Keratinocyte (primary cell): ENCODE data around the gene CBLB. TPM values are rescaled to one million over a fixed set of nuclear protein-coding genes. Genes with fewer than 3 reads are reported as not detected.

Source experiments
- DNase-seq: peaks from one replicate; pipeline ENCODE4 v3.0.0-alpha.2; 2011; ENCODE audit warnings: low read depth, missing footprints, low spot score
- FAIRE-seq: peaks from 2 replicates; lab custom pipeline; 2011; peaks lifted over from hg19 to GRCh38; lab: Jason Lieb, UNC
- H2AFZ ChIP-seq: 2 replicates; pipeline ENCODE4 v1.6.0; 2012; ENCODE audit warnings: low read length, control low read depth, inconsistent platforms; ENCODE audit not compliant: control insufficient read depth
- H3K27ac ChIP-seq: 2 replicates; pipeline ENCODE4 v1.5.1; 2011; ENCODE audit warnings: low read length; ENCODE audit not compliant: control insufficient read depth, insufficient read depth
- H3K27me3 ChIP-seq: 3 replicates; pipeline ENCODE4 v1.6.0; 2011; ENCODE audit warnings: low read length; ENCODE audit not compliant: control insufficient read depth, insufficient read depth; ENCODE audit errors: extremely low read depth
- H3K36me3 ChIP-seq, 2 experiments: 2 replicates in 1 of 2; 3 replicates in 1 of 2; pipeline ENCODE4 v1.5.1; 2011; ENCODE audit warnings: low read length in 2 of 2, mild to moderate bottlenecking in 1 of 2; ENCODE audit not compliant: control insufficient read depth in 2 of 2, insufficient read depth in 2 of 2; ENCODE audit errors: extremely low read depth in 1 of 2
- H3K4me1 ChIP-seq: 3 replicates; pipeline ENCODE4 v1.5.1; 2011; ENCODE audit warnings: low read length; ENCODE audit not compliant: control insufficient read depth, insufficient read depth; ENCODE audit errors: extremely low read depth
- H3K4me2 ChIP-seq: 3 replicates; pipeline ENCODE4 v1.6.0; 2011; ENCODE audit warnings: low read depth, low read length; ENCODE audit not compliant: control insufficient read depth, insufficient read depth; ENCODE audit errors: extremely low read depth
- H3K4me3 ChIP-seq, 3 experiments: fragments of 200-600 bp in 1 of 3; sonication (generic) in 1 of 3; 2 replicates in 2 of 3; 3 replicates in 1 of 3; pipeline ENCODE4 v1.5.1; 2011 to 2016; ENCODE audit warnings: low read length in 3 of 3, mild to moderate bottlenecking in 3 of 3, control low read depth in 2 of 3, inconsistent platforms in 1 of 3, low read depth in 1 of 3, mixed read lengths in 1 of 3, mixed run types in 1 of 3, moderate library complexity in 1 of 3; ENCODE audit not compliant: control insufficient read depth in 2 of 3, insufficient read depth in 2 of 3; ENCODE audit errors: extremely low read depth in 1 of 3
- H3K79me2 ChIP-seq: 2 replicates; pipeline ENCODE4 v1.6.0; 2012; ENCODE audit warnings: low read length; ENCODE audit not compliant: control insufficient read depth, insufficient read depth
- H3K9ac ChIP-seq: 3 replicates; pipeline ENCODE4 v1.6.0; 2011; ENCODE audit warnings: low read length; ENCODE audit not compliant: control insufficient read depth, insufficient read depth; ENCODE audit errors: extremely low read depth
- H3K9me1 ChIP-seq: 3 replicates; pipeline ENCODE4 v1.6.0; 2011; ENCODE audit warnings: low read length; ENCODE audit not compliant: control insufficient read depth, insufficient read depth; ENCODE audit errors: extremely low read depth
- H3K9me3 ChIP-seq: 2 replicates; pipeline ENCODE4 v1.5.1; 2012; ENCODE audit warnings: low read depth, low read length; ENCODE audit not compliant: control insufficient read depth
- H4K20me1 ChIP-seq: 3 replicates; pipeline ENCODE4 v1.6.0; 2011; ENCODE audit warnings: low read length; ENCODE audit not compliant: control insufficient read depth, insufficient read depth; ENCODE audit errors: extremely low read depth
- CTCF ChIP-seq, 3 experiments: IDR thresholded peaks in 1 of 3; conservative IDR thresholded peaks in 1 of 3; optimal IDR thresholded peaks in 1 of 3; 2 replicates in 2 of 3; 3 replicates in 1 of 3; pipeline versions ENCODE3 to v1.5.1; 2011; ENCODE audit warnings: low read length in 3 of 3, mild to moderate bottlenecking in 3 of 3, moderate library complexity in 2 of 3, control low read depth in 1 of 3, inconsistent platforms in 1 of 3; ENCODE audit not compliant: insufficient read depth in 2 of 3; ENCODE audit errors: extremely low read depth in 1 of 3
- EZH2 ChIP-seq: IDR thresholded peaks from one replicate; pipeline ENCODE4 v1.6.1; 2012; ENCODE audit warnings: inconsistent platforms, mild to moderate bottlenecking, low read length, moderate library complexity
- dilution Hi-C: fragments of 300-500 bp; cut with MboI; formaldehyde crosslinking; loops from one replicate; pipeline ENCODE4 v1.7.0; 2020; ENCODE audit warnings: low sequenced_read_pairs; ENCODE audit not compliant: extremely low pct_ligation_motif_present
- polyA plus RNA-seq, 5 experiments: library from polyadenylated mRNA; depleted of rRNA in 3 of 5; stranded (reverse) in 3 of 5; stranded (forward) in 1 of 5; unstranded in 1 of 5; fragments of >200 nt; gene quantifications; 1 replicate in 1 of 5; 2 replicates in 3 of 5; 3 replicates in 1 of 5; pipeline versions ENCODE4 v1.2.1 to v1.2.3, GENCODE V29; 2011 to 2012; ENCODE audit warnings: missing spikeins in 2 of 5, low read depth in 1 of 5, low replicate concordance in 1 of 5

The CBLB gene
- polyA plus RNA-seq, 1 donor (not counting 4 experiments of a cell fraction or from before 2014, with no cell fraction given): 13.6 TPM

- no peak for TF ChIP-seq CTCF (optimal IDR thresholded peaks at IDR 0.05 in 1 of 3, IDR thresholded peaks at IDR 0.05 in 1 of 3, conservative IDR thresholded peaks at IDR 0.05 in 1 of 3; ENCODE audit: extremely low read depth in 1 of 3, insufficient read depth in 2 of 3, low read length in 3 of 3)
- TF ChIP-seq EZH2: no peak
- Histone ChIP-seq H3K79me2 (no peaks in the 10 kb centered on the region), H3K4me2 (no peak overlapping the region), H4K20me1 (no peaks in the 10 kb centered on the region), H3K27ac (no peak overlapping the region), H3K27me3 (no peaks in the 10 kb centered on the region), H3K9me1 (no peaks in the 10 kb centered on the region), H3K4me1 (peaks cover 28% of the 10 kb centered on the region), H3K9me3 (no peaks in the 10 kb centered on the region), H2AFZ (no peak overlapping the region), H3K36me3 (no peaks in the 10 kb centered on the region), H3K4me3 (no peak overlapping the region), H3K9ac (no peak overlapping the region)
- dilution Hi-C loops: no loop called here
- no peak for DNase-seq
- no peak for FAIRE-seq
Observed at GRCh38 chr3:105807701-105808100, 61.1 kb downstream of the CBLB start.

- Histone ChIP-seq H3K9me3 (no peaks in the 10 kb centered on the region), H4K20me1 (no peaks in the 10 kb centered on the region), H3K27me3 (no peaks in the 10 kb centered on the region), H3K9me1 (no peaks in the 10 kb centered on the region), H2AFZ (no peak overlapping the region), H3K4me1 (peaks cover 28% of the 10 kb centered on the region), H3K79me2 (no peaks in the 10 kb centered on the region), H3K4me3 (no peak overlapping the region), H3K4me2 (no peak overlapping the region), H3K36me3 (no peaks in the 10 kb centered on the region), H3K27ac (no peak overlapping the region), H3K9ac (no peak overlapping the region)
- TF ChIP-seq CTCF (optimal IDR thresholded peaks at IDR 0.05 in 1 of 3, IDR thresholded peaks at IDR 0.05 in 1 of 3, conservative IDR thresholded peaks at IDR 0.05 in 1 of 3; ENCODE audit: extremely low read depth in 1 of 3, insufficient read depth in 2 of 3, low read length in 3 of 3) (no peak), EZH2 (no peak)
- DNase-seq: no peak
- dilution Hi-C loops: no loop called here
- FAIRE-seq: no peak
Observed at GRCh38 chr3:105807146-105807545, 61.7 kb downstream of the CBLB start.
